Measurements from ENCODE around the gene MYOD1. TPM values are rescaled to one million over a fixed set of nuclear protein-coding genes. Genes with fewer than 3 reads are reported as not detected.
A peak's percentile ranks its signal among the peaks of the same experiment; 100 is the strongest.

MYOD1 gene
- not detected in 2 replicates for total RNA-seq

DNA sequence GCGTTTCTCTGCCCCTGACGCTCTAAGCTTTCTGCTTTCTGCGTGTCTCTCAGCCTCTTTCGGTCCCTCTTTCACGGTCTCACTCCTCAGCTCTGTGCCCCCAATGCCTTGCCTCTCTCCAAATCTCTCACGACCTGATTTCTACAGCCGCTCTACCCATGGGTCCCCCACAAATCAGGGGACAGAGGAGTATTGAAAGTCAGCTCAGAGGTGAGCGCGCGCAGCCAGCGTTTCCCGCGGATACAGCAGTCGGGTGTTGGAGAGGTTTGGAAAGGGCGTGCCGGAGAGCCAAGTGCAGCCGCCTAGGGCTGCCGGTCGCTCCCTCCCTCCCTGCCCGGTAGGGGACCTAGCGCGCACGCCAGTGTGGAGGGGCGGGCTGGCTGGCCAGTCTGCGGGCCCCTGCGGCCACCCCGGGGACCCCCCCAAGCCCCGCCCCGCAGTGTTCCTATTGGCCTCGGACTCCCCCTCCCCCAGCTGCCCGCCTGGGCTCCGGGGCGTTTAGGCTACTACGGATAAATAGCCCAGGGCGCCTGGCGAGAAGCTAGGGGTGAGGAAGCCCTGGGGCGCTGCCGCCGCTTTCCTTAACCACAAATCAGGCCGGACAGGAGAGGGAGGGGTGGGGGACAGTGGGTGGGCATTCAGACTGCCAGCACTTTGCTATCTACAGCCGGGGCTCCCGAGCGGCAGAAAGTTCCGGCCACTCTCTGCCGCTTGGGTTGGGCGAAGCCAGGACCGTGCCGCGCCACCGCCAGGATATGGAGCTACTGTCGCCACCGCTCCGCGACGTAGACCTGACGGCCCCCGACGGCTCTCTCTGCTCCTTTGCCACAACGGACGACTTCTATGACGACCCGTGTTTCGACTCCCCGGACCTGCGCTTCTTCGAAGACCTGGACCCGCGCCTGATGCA, at the start of gene MYOD1:
Gene MYOD1 (plus strand): TSS at position 544 of the 910 bp plus-strand sequence. CDS start 212 bp downstream, at position 756.
- intact Hi-C loops (cut with micrococcal nuclease) = no loop called here
- H3K36me3 Mint-ChIP-seq (ENCODE audit: low read depth) = no peaks in the 10 kb centered on the region
- peaks cover 42% of the 10 kb centered on the region for H3K27me3 Mint-ChIP-seq
- no peak within 1 kb of the TSS for H3K4me3 Mint-ChIP-seq
- no peaks in the 10 kb centered on the region for H3K4me1 Mint-ChIP-seq
- no peak for DNase-seq
- no peaks in the 10 kb centered on the region for H3K9me3 Mint-ChIP-seq
- no peak within 1 kb of the TSS for H3K27ac Mint-ChIP-seq

DNA sequence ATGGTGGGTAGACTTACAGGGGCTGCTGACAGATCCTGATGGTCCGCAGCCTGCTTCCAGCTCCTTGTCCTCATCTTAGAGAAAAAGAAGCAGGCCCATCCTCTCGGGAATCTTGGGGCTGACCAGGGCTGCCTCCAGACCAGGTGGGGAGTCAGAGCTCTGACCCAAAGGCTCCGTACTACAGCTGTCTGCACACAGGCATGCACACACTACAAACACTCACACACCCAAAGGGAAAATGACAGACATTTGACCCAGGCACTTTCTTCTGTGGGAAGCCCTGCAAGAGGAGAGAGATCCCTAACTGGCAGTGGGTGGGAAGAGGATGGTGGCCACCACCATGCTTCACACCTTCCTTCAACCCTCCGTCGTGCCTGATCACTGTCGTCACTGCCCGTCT, 46.9 kb upstream of the MYOD1 start:
- intact Hi-C loops (cut with micrococcal nuclease) = no loop called here
- no peaks in the 10 kb centered on the region for H3K9me3 Mint-ChIP-seq
- no peak overlapping the region for H3K4me3 Mint-ChIP-seq
- no peaks in the 10 kb centered on the region for H3K36me3 Mint-ChIP-seq (ENCODE audit: low read depth)
- H3K27ac Mint-ChIP-seq = no peak overlapping the region
- peaks cover 8% of the 10 kb centered on the region for H3K27me3 Mint-ChIP-seq
- no peaks in the 10 kb centered on the region for H3K4me1 Mint-ChIP-seq
- peak; percentile 25 for DNase-seq

DNA sequence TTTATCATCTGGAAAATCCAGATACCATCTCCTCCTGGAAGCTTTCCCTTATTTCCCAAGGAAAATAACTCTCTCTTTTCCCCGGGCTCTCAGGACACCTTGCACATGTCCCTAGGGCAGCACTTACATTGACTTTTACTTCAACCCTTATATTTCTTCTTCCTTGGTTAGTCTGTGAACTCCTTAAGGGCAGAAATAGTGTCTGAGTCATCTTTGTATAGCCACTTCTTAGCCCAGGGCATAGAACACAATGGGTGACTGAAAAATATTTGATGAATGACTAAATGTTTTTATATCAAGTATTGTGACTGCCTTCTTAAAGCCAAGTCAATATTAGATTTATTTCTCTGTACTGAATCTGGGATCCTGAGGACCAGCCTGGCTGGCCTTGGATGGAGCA, 45.4 kb upstream of the MYOD1 start:
- Mint-ChIP-seq H3K27ac (no peak overlapping the region), H3K4me3 (no peak overlapping the region), H3K27me3 (peaks cover 11% of the 10 kb centered on the region), H3K4me1 (no peaks in the 10 kb centered on the region), H3K9me3 (no peaks in the 10 kb centered on the region), H3K36me3 (ENCODE audit: low read depth) (no peaks in the 10 kb centered on the region)
- no peak for DNase-seq
- intact Hi-C loops (cut with micrococcal nuclease) = no loop called here

DNA sequence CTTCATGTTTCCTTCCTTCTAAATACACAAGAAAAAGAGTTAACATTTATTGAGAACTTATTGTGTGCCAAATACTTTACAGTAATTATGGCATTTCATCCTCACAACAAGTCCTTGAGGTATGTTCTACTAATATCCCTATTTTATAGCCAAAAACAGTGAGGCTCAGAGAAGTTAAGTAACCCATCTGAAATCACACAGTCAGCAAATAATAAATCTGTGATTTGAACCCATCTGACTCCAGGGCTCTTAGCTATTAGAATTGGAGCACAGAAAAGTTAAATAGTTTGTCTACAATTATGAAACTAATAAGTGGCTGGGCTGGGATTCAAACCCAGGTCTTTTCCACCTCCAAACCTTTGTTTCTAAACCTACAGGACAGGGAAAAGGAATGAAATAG, 36.5 kb upstream of the MYOD1 start:
- Mint-ChIP-seq H3K4me1 (no peaks in the 10 kb centered on the region), H3K9me3 (no peaks in the 10 kb centered on the region), H3K27me3 (peaks cover 8% of the 10 kb centered on the region), H3K36me3 (ENCODE audit: low read depth) (no peaks in the 10 kb centered on the region), H3K27ac (no peak overlapping the region), H3K4me3 (no peak overlapping the region)
- intact Hi-C loops (cut with micrococcal nuclease) = no loop called here
- DNase-seq = peak; percentile 8

DNA sequence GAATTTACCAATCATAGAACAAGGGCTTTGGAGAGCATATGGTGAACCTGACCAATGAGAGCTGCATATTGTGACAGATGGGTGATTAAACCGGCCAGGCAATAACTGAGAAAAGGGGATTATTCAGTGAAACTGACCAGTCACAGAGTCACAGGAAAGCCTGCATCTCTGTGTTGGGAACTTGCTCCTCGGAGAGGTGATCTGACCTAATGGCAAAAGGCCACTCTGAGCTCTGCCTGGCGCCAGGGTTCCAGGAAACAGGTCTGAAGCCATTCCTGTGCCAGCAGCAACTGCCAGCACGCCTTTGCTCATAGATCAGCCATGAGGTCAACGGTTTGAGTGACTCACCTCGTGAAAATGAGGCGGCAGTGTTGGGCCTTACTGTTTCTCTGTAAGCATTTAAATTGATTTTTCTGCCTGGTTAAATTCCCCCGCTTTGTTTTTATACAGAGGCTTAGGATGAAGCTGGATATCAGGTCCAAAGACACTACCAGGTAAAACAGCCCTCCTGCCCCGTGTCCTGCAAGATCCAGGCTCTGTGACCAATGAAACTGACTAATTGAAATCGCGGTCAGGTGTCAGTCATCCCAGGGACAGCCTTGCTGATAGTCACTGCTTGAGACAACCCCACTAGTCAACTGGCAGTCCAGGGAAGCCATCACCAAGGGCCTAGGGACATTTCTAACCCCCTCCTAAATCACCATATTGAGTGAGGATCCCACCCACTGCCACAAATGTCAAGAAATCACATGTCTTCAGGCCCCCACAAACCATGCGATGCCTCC, 35.8 kb upstream of the MYOD1 start:
- Mint-ChIP-seq H3K27me3 (peaks cover 8% of the 10 kb centered on the region), H3K4me1 (no peaks in the 10 kb centered on the region), H3K4me3 (no peak overlapping the region), H3K9me3 (no peaks in the 10 kb centered on the region), H3K27ac (no peak overlapping the region), H3K36me3 (ENCODE audit: low read depth) (no peaks in the 10 kb centered on the region)
- intact Hi-C loops (cut with micrococcal nuclease) = no loop called here
- peak; percentile 37 for DNase-seq

DNA sequence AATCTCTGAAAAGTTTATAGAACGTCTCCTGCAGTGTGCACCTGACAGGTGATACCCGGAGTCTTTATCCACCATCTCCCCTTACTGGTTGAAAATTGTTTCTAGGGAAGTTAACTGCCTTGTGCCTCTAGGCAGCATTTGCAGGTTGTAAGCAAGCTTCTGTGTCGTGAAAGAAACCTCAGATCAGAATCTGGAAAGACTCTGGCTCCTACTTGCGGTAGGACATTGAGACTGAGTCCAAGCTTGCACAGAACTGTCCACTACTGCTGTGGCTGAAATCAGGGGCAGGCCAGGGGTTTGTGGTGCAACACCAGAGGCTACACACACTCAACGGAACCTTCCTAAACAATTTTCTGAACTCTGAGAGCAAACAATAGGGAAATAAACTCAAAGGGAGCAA, 34.8 kb upstream of the MYOD1 start:
- no peaks in the 10 kb centered on the region for H3K4me1 Mint-ChIP-seq
- no peak overlapping the region for H3K4me3 Mint-ChIP-seq
- H3K36me3 Mint-ChIP-seq (ENCODE audit: low read depth) = no peaks in the 10 kb centered on the region
- H3K9me3 Mint-ChIP-seq = no peaks in the 10 kb centered on the region
- no peak overlapping the region for H3K27ac Mint-ChIP-seq
- peaks cover 5% of the 10 kb centered on the region for H3K27me3 Mint-ChIP-seq
- intact Hi-C loops (cut with micrococcal nuclease) = no loop called here
- peak; percentile 23 for DNase-seq

DNA sequence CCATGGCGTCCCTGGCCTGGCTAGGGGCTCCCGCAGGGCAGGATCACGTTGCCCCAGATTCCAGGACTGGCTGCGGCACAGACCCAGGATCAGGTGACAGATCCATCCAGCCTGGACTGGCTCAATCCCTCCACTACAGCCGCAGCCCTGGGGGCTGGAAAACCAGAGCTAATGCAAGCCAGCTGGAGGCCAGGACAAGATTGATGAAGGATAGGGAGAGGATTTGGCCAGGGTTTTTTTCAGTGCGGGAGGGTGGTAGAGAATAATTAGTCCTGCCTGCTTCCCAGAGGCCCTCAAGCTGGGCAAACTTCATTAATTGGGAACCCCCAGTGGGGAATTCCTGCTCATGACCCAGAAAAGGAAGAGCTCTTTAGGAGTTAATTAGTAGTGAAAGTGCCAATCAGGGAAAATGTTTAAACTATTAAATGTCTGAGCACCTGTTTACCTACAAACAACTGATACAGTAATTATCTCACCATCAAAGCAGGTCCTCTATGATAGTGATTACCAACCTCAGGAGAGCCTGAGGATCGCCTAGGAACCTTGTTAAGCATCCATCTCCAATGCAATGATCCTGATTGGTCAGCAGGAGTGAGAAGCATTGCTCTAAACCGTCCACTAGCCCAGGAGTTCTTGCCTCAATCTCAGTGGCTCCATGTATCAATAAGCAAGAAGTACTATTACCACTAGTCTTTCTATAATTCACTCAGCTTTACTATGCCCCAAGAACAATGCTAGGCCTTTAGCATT, 33.0 kb upstream of the MYOD1 start:
- Mint-ChIP-seq H3K9me3 (no peaks in the 10 kb centered on the region), H3K4me3 (no peak overlapping the region), H3K27ac (no peak overlapping the region), H3K4me1 (no peaks in the 10 kb centered on the region), H3K36me3 (ENCODE audit: low read depth) (no peaks in the 10 kb centered on the region), H3K27me3 (peaks cover 5% of the 10 kb centered on the region)
- DNase-seq = no peak
- intact Hi-C loops (cut with micrococcal nuclease) = no loop called here

DNA sequence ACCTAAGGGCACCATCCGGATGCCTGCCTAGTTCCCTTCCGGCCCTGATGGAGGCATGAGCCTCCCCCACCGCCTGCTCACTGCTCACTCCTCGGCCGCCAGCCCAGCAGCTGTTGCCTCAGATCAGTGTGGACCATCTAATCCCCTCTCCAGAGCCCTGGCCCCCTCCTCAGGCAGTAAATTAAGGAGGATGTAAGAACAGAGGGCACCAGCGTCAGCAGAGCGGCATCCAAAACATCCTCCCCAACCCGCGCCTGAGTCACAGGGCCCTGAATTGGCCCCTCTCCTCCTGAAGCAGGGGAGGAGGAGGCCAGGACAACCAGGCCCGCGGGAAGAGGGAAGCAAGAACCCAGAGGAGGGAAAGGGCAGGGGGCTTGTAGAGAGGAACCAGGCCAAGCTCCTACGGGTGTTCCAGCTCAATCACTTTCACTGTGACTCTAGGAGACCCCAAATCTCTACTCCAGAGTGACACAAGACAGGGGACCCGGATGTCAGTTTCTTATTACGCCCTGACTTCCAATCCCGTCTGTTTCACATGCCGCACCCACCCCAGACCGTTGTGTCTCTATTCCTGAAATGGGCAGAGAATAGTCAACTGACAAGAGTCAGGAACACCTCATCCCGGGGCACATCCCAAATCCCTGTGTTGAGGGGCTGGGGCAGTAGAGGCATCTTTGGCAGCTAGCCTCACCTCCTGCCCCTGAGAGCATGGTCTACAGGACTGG, 31.3 kb upstream of the MYOD1 start:
- H3K4me1 Mint-ChIP-seq = no peaks in the 10 kb centered on the region
- peak; percentile 23 for DNase-seq
- intact Hi-C loops (cut with micrococcal nuclease) = no loop called here
- no peak overlapping the region for H3K4me3 Mint-ChIP-seq
- no peaks in the 10 kb centered on the region for H3K9me3 Mint-ChIP-seq
- H3K27ac Mint-ChIP-seq = no peak overlapping the region
- H3K27me3 Mint-ChIP-seq = peaks cover 8% of the 10 kb centered on the region
- H3K36me3 Mint-ChIP-seq (ENCODE audit: low read depth) = no peaks in the 10 kb centered on the region

DNA sequence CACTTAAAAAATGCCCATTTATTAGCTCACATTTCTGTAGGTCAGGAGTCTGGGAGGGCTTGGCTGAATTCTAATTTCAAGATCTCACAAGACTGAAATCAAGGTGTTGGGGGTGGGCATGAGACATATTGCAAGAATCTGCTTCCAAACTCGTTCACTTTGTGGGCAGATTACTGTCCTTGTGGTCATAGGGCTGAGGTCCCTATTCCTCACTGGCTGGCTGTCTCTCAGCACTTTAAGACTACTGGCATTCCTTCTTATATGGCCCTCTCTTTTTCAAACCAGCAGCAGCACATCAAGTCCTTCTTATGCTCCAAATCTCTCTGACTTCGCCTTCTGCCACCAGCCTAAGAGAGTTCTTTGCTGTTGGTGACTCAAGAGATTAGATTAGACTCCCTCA, 27.8 kb upstream of the MYOD1 start:
- H3K36me3 Mint-ChIP-seq (ENCODE audit: low read depth) = no peaks in the 10 kb centered on the region
- no peak overlapping the region for H3K27ac Mint-ChIP-seq
- H3K4me3 Mint-ChIP-seq = no peak overlapping the region
- H3K27me3 Mint-ChIP-seq = peaks cover 35% of the 10 kb centered on the region
- DNase-seq = no peak
- intact Hi-C loops (cut with micrococcal nuclease) = no loop called here
- H3K9me3 Mint-ChIP-seq = no peaks in the 10 kb centered on the region
- H3K4me1 Mint-ChIP-seq = no peaks in the 10 kb centered on the region

DNA sequence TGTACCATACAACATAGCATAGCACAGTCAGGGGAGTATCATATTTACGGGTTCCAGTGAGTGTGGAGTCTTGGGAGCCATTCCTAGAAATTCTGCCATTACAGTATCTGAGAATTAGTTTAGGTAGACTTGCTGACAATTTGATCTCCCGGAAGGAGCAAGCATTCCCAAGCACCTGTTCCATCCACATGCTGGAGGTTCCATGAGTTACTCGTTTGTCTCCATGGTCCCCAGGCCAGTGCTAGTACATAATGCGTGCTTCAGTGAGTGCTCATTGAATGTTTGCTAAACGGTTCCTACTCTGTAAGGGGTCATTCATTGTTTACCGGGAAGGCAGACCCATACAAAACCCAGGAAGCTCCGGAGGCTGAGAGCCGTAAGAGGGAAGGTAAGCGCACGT, 27.4 kb upstream of the MYOD1 start:
- H3K36me3 Mint-ChIP-seq (ENCODE audit: low read depth) = no peaks in the 10 kb centered on the region
- H3K9me3 Mint-ChIP-seq = no peaks in the 10 kb centered on the region
- H3K4me3 Mint-ChIP-seq = no peak overlapping the region
- H3K27ac Mint-ChIP-seq = no peak overlapping the region
- H3K4me1 Mint-ChIP-seq = no peaks in the 10 kb centered on the region
- H3K27me3 Mint-ChIP-seq = peaks cover 39% of the 10 kb centered on the region
- intact Hi-C loops (cut with micrococcal nuclease) = no loop called here
- no peak for DNase-seq

DNA sequence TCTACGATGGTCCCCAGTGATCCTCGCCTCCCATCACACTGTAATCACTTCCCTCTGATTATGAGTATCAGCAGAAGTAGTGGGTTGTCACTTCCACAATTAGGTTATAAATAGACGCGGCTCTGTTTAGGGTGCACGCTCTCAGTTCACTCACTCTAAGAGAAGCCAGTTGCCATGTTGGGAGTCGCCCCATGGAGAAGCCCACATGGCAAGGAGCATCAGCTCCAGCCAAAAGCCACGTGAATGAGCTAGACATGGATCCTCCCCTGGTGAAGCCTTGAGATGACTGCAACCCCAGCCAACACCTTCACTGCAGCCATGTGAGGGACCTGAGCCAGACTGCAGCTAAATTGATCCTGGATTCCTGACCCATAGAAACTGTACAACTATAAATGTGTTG, 26.4 kb upstream of the MYOD1 start:
- H3K27me3 Mint-ChIP-seq = peaks cover 46% of the 10 kb centered on the region
- no peak overlapping the region for H3K27ac Mint-ChIP-seq
- H3K4me3 Mint-ChIP-seq = no peak overlapping the region
- no peaks in the 10 kb centered on the region for H3K9me3 Mint-ChIP-seq
- H3K4me1 Mint-ChIP-seq = no peaks in the 10 kb centered on the region
- DNase-seq = no peak
- no peaks in the 10 kb centered on the region for H3K36me3 Mint-ChIP-seq (ENCODE audit: low read depth)
- intact Hi-C loops (cut with micrococcal nuclease) = no loop called here

DNA sequence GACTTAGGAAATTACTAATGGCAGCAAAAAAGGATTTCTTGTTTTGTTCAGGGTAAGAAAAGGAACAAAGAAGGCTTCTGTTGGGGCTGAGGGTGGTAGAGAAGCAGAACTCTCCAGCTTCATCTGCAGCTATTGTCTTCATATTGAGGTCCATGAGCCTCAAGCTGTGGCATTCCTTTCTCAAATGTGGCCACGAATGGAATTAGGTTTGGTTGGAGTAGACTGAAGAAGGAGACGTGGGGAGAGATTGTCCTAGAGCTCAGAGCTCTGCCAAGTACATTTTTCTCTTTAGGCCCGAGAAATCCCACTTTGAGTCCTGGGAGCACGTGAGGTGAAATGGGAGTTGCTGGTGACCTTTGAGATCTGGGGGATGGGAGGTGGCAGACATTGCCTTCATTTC, 25.8 kb upstream of the MYOD1 start:
- intact Hi-C loops (cut with micrococcal nuclease) = no loop called here
- no peaks in the 10 kb centered on the region for H3K36me3 Mint-ChIP-seq (ENCODE audit: low read depth)
- DNase-seq = no peak
- no peaks in the 10 kb centered on the region for H3K9me3 Mint-ChIP-seq
- H3K27ac Mint-ChIP-seq = no peak overlapping the region
- H3K27me3 Mint-ChIP-seq = peaks cover 49% of the 10 kb centered on the region
- no peaks in the 10 kb centered on the region for H3K4me1 Mint-ChIP-seq
- no peak overlapping the region for H3K4me3 Mint-ChIP-seq

DNA sequence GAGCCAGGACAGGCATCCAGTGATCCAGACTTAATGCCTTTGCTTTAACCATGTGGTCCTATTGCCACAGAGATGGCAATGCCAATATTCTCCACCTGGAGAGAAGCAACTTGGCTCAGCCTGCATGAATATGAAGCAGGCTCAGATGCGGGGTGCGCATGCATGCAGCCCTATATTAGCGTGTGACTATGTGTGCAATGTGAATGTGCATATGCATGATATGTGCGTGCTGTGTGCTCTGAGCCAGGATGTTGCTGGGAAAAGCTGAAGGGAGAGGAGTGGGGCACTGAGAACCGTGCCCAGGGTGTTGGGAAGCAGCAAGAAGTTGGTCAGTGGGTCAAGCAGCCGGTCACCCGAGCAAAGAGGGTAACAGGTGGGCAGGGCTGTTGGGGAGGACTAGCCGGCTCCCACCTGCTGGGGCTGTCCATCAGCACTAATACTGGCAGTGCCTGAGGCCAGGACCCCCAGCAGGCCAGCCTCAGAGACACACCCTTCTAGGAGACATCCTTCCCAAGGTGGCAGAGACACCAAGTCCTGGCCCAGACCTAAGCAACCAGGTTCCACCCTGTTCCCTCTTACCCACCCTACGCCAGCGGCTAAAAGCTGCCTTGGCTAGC, 24.8 kb upstream of the MYOD1 start:
- Mint-ChIP-seq H3K4me1 (no peaks in the 10 kb centered on the region), H3K27ac (no peak overlapping the region), H3K9me3 (no peaks in the 10 kb centered on the region), H3K36me3 (ENCODE audit: low read depth) (no peaks in the 10 kb centered on the region), H3K27me3 (peaks cover 49% of the 10 kb centered on the region), H3K4me3 (no peak overlapping the region)
- no peak for DNase-seq
- intact Hi-C loops (cut with micrococcal nuclease) = no loop called here

All from activated CD4-positive, alpha-beta T cell treated with anti-CD3 and anti-CD28 coated beads, Interleukin-2, amount 10 ng/mL, durations not matched to agents 24 days and 14 days (primary cell).